ENCODE data around the gene MS4A18. TPM values are rescaled to one million over a fixed set of nuclear protein-coding genes. Genes with fewer than 3 reads are reported as not detected.

Gene MS4A18
- total and polyA plus RNA-seq, 2 donors (not counting 3 experiments of a cell fraction or from before 2014, with no cell fraction given) = not detected

GRCh38 chr11:60780065-60780464 is 55.5 kb downstream of the MS4A18 start:
- Histone ChIP-seq H4K20me1 (replicated peaks; ENCODE audit: control insufficient read depth, extremely low read depth, insufficient read depth, low read length) (no peaks in the 10 kb centered on the region), H2AFZ (ENCODE audit: low read depth, low read length) (no peak overlapping the region), H3K4me3 (replicated peaks in 1 of 3; ENCODE audit: insufficient read depth in 1 of 3, low read depth in 1 of 3, low read length in 3 of 3) (no peak overlapping the region), H3K79me2 (ENCODE audit: control insufficient read depth, insufficient read depth, low read length) (no peaks in the 10 kb centered on the region), H3K4me2 (ENCODE audit: insufficient read depth, low read length) (no peak overlapping the region), H3K27me3 (ENCODE audit: control insufficient read depth in 2 of 2, insufficient read depth in 2 of 2, low read length in 2 of 2) (no peaks in the 10 kb centered on the region), H3K9me1 (replicated peaks; ENCODE audit: control insufficient read depth, extremely low read depth, insufficient read depth, low read length) (no peaks in the 10 kb centered on the region), H3K9ac (replicated peaks; ENCODE audit: extremely low read depth, insufficient read depth, low read length) (no peak overlapping the region), H3K9me3 (replicated peaks; ENCODE audit: control insufficient read depth, insufficient read depth, low read length) (no peaks in the 10 kb centered on the region), H3K27ac (ENCODE audit: insufficient read depth, low read depth, low read length) (no peak overlapping the region), H3K36me3 (ENCODE audit: control insufficient read depth in 2 of 2, extremely low read depth in 1 of 2, insufficient read depth in 2 of 2, low read length in 2 of 2) (no peaks in the 10 kb centered on the region), H3K4me1 (ENCODE audit: control insufficient read depth, extremely low read depth, insufficient read depth, low read length) (peaks cover 23% of the 10 kb centered on the region)
- CTCF ChIA-PET = interaction anchor here (1.2 to 7.5 kb wide), 4 partner anchors 14 to 119 kb away, joined by 3 to 148 read pairs (median 42); no protein-coding TSS in a partner anchor
- no peak for DNase-seq (ENCODE audit: low read depth, low spot score)
- dilution Hi-C loops (cut with MboI; ENCODE audit: extremely low pct_ligation_motif_present, low sequenced_read_pairs) = no loop called here
- POLR2A ChIA-PET = no interaction called here
- FAIRE-seq = no peak
- intact Hi-C loops (cut with micrococcal nuclease) = no loop called here
- TF ChIP-seq EZH2 (IDR thresholded peaks at IDR 0.05; ENCODE audit: borderline replicate concordance, low read depth, low read length, severe bottlenecking) = no peak
- TF ChIP-seq JUN (IDR thresholded peaks at IDR 0.05; ENCODE audit: borderline replicate concordance, insufficient read depth, insufficient read length, low read depth) = no peak
- TF ChIP-seq, protein P1, sequence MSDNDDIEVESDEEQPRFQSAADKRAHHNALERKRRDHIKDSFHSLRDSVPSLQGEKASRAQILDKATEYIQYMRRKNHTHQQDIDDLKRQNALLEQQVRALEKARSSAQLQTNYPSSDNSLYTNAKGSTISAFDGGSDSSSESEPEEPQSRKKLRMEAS (IDR thresholded peaks at IDR 0.05; ENCODE audit: insufficient read depth, insufficient read length) = no peak
- TF ChIP-seq GATA2 (IDR thresholded peaks at IDR 0.05; ENCODE audit: insufficient read depth, insufficient read length, low read depth, low read length) = no peak
- no peak for TF ChIP-seq POLR2A (IDR thresholded peaks at IDR 0.05; ENCODE audit: low read depth, low read length)
- no peak for TF ChIP-seq FOS (IDR thresholded peaks at IDR 0.05; ENCODE audit: borderline replicate concordance, insufficient read depth, low read length)
- TF ChIP-seq, protein P2, sequence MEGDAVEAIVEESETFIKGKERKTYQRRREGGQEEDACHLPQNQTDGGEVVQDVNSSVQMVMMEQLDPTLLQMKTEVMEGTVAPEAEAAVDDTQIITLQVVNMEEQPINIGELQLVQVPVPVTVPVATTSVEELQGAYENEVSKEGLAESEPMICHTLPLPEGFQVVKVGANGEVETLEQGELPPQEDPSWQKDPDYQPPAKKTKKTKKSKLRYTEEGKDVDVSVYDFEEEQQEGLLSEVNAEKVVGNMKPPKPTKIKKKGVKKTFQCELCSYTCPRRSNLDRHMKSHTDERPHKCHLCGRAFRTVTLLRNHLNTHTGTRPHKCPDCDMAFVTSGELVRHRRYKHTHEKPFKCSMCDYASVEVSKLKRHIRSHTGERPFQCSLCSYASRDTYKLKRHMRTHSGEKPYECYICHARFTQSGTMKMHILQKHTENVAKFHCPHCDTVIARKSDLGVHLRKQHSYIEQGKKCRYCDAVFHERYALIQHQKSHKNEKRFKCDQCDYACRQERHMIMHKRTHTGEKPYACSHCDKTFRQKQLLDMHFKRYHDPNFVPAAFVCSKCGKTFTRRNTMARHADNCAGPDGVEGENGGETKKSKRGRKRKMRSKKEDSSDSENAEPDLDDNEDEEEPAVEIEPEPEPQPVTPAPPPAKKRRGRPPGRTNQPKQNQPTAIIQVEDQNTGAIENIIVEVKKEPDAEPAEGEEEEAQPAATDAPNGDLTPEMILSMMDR (IDR thresholded peaks at IDR 0.05; ENCODE audit: extremely low read depth in 1 of 2, insufficient read depth in 1 of 2, low read depth in 1 of 2, low read length in 2 of 2) = no peak
- TF ChIP-seq MYC (IDR thresholded peaks at IDR 0.05; ENCODE audit: low read depth, low read length) = no peak
- no peak for TF ChIP-seq POLR2AphosphoS5 (IDR thresholded peaks at IDR 0.05; ENCODE audit: insufficient read depth, low read depth, low read length)
- no TSS peak for BruUV-seq (replicated peaks)

Data from endothelial cell of umbilical vein (primary cell).